HG03039 (cell line): ENCODE measurements around the gene SNRPD3.

Experiments used
- ATAC-seq: cut with Tn5 transposase; IDR thresholded peaks from one replicate; pipeline ENCODE4 v1.9.1; 2021; ENCODE audit warnings: mild to moderate bottlenecking, moderate library complexity; ENCODE audit not compliant: unreplicated experiment

Gene SNRPD3

DNA sequence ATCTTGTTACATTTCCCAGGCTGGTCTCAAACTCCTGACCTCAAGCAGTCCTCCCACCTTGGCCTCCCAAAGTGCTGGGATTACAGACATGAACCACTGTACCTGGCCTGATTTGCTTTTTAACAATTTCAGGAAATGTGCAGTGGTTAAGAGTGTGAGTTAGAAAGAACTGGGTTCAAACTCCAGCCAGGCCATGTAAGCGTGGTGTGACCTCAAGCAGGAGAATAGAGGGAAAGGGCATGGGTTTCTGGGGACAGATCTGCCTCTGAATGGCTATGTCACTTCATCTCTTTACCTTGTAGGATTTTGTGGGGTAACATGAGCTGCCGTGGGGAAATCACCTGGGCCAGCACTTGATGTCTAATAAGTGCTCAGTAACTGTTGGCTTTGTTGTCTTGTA, 9.3 kb downstream of the SNRPD3 start:
- no peak for ATAC-seq

DNA sequence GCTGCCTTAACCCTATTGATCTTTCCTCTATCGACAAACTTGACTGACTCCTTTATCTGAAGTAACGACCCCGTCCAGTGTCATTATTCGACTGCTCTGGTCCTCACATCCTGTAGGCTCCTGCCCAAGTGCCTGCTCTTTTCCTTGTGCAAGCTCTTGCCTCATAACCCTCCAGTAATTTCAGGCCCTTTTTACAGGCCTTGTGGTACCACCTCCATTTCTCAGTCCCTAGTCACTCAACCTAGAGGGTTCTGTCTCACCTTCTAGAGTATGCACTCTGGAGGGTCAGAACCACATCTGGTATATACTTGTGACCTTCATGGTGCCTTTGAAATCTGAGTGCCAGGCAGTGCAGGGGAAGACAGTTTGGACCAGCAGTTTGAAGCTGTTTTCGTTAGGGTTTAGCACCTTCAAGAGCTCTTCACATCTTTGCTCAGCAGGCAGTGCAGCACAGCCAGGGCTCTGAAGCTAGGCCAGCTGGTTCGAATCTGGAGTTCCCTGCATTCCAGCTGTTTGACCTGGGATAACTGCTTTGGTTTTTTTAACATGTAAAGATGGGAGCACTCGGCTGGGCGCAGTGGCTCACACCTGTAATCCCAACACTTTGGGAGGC, 11.2 kb downstream of the SNRPD3 start:
- no peak for ATAC-seq

DNA sequence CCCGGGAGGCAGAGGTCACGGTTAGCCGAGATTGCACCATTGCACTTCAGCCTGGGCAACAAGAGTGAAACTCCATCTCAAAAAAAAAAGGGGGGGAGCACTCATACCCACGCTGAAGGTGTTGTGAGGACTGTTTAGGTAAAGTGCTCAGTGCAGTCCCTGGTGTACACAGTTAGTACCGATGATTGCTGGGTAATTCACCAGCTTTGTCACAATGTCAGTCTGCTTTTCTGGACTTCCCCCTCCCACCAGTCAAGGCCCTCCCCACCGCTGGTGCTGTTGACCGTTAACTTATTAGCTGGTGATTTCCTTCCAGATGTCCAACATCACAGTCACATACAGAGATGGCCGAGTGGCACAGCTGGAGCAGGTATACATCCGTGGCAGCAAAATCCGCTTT, 11.9 kb downstream of the SNRPD3 start:
- no peak for ATAC-seq

DNA sequence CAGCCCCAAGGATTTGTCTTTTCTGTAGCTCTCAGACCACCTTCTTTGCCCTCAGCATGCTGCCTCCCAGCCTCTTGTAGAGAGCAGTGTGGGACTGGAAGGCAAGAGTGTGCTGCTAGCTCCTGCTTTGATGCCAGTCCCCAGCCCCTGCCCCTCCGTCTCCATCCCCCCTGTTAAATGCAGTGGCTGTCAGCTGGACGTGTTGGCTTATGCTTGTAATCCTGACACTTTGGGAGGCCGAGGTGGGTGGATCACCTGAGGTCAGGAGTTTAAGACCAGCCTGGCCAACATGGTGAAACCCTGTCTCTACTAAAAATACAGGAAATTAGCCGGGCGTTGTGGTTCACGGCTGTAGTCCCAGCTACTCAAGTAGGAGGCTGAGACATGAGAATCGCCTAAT, 15.5 kb downstream of the SNRPD3 start:
- ATAC-seq, result no peak

DNA sequence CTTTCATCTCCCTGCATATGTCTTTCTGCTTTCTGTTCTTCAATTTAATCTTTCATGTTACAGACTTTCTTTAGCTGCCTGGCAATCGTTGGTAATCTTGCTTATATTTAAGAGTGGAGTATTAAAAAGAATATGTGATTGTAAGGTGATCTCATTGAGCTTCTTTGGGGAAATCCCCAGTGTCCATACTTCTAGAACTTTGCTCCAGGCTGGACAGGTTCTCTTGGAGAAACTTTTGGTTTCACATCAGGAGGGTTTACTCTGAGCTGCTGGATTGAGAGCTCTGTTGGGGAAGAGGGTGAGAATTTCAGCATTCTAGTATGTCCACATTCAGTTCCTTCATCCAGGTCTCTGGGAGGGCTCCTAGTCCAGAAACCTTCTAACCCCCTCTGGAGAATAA, 21.0 kb downstream of the SNRPD3 start:
- ATAC-seq, result no peak

DNA sequence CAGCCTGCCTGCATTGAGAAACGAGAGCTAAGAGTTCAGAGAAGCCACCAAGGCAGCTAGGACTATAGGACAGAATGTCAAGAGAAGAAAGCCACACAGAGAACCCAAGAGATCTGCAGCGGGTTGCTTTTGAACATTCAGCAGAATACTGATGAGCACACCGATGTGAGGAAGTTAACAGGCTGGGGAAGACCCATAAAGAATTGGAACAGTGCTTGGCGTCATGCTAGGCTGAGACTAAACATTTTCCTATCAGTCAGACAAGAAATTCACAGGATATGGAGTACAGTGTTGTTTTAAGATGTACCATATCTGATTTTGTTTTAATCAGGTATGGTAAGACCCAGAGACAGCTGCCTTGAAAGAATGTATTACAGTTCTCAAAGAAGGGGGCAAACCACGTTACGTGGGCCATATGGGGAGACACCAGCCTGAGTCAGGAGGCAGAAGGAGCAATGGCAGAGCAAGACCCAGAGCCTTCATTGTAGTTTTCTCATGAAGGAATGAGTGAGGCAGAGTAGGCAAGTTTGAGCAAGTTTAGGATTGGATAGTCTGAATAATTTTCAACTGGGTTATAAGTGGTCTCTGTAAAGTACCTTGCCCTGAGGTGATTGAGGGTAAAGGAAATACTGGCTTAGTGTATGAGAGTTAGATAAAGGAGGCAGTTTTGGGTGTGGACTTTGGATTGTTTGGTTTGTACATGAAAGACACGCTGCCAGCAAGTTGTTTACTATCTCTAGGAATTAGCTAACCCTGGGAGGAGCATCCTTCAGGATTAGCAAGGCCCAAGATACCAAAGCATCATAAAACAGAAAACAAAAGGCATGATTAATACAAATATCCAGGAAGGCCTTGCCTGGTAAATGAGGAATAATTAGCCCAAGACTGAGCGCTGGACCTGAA, 22.8 kb downstream of the SNRPD3 start:
- ATAC-seq, result no peak

DNA sequence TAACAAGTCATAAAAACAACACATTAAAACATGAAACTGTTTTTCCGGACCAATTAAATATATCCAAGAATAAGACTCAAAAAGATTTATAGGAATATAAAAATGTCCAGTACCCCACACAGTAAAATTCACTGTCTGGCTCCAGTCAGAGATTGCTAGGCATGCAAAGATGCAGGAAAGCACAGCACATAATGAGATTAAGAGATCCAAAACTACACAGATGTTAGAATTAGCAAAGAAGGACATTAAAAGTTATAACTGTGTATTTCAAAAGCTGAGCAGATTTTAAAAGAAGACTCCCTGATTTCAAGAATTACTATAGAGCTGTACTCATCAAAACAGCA, 23.4 kb downstream of the SNRPD3 start:
- ATAC-seq, result no peak

DNA sequence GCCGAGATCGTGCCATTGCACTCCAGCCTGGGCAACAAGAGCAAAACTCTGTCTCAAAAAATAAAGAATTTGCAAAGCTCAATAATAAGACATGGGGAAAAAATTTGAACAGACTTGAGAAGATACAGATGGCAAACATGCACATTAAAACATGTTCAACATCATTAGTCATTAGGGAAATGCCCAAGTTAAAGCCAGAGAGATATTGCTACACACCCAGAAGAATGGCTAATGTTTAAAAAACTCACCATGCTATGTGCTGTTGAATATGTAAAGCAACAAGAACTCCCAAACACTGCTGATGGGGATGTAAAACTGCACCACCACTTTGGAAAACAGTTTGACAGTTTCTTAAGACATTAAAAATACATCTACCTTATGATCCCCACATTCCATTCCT, 24.5 kb downstream of the SNRPD3 start:
- no peak for ATAC-seq

DNA sequence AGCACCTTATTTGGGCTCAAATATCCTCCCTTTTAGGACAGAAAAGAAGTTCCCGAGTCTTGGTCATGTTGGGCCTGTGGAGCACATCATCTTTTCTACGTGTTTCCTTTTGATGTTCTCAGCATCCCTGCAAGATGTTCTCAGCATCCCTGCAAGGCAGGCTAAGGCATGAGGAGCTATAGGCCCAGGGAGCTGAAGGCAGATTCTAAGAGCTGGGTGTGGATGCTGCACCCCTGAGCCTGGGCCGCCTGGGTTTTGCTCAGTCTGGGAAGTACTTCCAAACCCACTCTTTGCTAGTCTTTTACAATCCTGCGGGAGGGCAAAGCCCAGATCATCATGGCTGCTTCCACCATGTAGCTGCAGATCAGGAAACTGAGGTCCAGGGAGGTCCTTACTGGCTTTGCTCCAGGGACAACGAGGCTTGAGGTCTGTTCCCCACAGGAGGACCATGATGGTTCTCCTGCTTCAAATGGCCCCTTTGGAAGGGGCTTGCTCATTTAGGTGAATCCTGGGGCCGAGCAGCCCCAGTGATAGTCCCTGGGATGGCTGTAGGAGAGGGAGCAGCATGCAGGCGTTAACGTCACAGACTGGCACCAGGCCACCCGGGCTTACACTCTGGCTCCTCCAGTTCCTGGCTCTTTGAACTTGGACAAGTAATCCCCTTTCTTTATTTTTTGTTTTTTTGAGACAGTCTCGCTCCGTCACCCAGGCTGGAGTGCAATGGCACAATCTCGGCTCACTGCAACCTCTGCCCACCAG, 26.4 kb downstream of the SNRPD3 start:
- ATAC-seq, result no peak

DNA sequence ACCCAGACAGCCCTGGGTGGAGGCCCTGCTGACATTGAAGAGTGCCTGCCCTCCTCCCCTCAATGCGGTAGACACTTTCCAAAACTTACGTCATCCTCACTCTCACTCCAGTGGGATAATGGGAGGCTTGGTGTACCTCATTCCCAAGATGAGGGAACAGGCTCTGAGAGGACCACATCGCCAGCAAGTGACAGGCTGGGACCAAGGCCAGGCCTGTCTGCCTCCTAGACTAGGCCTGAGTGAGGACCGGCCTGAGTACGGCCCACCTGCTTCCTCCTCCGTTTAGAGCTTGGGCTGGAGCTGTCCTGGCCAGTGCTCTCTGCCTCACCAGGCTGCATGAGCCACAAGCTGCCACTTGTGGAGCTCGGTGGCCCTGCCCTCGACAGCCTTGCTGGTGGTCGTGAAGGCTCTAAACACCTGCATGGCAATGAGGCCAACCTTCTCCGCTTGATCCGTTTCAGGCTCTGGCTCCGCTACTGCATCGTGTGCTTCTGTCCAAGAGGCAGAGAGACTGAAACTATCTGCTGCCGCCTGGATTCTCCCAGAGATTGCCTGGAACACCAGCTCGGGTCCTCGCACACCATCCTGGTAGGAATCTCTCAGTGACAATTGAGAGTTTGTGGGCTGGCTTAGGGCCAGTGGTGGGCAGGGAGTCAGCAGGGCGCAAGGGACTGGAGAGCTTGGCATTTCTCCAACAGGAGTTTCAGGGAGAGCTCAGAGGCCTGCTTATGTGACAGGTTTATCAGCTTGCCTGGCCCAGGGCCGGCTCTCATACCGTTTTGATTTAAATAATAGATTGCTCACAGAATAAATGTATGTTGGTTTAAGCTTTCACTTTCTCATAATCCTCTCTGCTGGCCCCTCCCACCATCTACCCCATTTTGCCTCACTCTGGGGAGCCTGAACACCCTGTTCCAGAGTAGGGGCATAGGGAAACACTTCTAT, 27.7 kb downstream of the SNRPD3 start:
- no peak for ATAC-seq

DNA sequence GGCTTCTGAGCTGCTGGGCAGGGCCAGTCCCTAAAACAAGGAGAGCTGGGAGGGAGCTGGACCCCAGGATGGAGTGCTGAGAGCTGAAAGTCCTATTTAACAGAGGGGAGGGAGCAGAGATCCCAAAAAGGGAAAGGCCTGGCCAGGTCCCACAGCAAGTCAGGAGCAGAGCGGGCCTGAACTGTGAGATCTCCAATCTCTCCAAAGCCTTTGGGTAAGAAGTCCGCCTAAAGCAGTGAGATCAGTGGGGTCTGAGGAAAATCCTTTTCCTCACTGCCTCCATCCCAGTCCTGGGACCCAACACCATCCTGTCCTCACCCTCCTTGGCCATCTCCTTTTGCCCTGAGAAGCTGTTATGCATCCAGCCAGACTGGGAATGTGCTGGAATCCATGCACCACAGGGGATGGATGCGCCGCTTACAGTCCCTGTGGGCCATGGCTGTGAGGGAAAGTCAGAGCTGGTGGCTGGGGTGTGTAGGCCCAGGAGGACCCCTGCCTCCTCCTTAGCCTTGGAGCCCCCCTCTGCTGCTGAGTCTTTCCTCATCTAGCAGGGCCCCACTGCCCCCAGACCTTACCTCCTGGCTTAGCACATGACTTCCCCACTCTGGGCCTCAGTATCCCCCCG, 28.5 kb downstream of the SNRPD3 start:
- ATAC-seq, result no peak

DNA sequence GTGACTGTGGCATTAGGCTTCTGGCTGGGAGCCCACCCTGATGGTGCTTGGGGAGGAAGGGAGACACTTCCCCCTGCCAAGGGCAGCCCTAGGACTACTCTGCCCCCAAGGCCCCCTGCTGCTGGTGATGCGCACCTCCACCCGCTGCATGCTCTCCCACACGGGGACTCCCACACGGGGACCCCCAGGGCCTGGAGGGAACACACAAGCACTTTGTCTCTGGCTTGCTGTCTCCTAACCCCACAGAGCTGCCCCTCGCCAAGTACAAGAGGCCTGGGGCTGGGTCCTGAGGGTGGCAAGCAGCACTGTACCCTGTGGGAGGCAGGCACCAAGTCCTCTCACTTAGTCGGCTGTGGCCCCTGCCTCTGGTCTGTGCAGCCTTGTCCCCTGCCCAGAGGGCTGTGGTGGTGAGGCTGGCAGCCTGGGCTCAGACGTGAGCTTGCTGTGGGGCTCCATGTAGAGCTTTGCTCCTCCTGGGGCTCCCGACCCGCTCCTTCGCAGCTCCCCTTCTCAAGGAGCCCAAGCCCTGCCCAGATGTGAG, 29.1 kb downstream of the SNRPD3 start:
- no peak for ATAC-seq

DNA sequence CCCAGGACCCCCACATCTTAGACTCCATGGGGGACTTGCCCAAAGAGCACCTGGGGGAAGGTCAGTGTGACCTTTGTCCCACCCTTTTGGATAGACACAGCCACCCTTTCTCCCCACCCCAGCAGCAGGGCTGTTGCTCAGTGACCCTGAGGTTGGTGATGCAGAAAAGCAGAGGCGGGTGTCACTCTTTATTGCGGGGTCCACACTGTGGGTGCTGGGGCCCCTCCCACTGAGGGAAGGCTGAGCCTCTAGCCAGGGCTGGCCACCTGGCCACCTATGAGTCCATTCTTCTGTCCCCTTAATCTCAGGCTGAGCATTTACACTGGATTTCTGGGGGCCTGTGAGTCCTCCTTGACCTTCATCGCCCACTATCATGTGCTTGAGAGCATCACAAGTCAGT, 29.7 kb downstream of the SNRPD3 start:
- no peak for ATAC-seq

DNA sequence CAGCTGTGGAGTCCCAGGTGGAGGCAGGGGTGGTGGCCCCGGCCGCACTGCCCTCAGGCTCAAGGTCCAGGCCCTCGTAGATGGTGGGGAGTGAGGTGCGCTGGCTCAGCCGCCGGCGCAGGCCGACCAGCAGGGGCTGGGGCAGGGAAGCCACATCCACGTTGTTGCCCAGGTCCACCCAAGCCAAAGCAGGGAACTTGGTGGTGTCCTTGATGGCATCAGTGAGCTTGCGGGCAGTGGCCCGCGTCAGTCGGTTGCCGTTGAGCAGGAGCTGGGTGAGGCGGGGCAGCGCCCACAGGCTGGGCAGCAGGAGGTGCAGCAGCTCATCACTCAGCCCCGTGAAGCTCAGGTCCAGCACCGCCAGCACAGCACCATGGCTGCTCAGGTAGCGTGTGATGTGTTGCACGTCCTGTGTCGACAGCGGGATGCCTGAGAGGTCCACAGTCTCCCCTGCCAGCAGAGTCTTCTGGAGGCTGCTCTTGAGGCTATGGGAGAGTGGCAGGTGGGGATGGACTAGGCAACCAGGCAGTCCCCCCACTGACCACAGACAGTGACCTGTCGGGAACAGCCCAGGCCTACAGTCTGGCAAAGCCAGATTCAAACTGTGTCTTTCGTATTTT, 30.2 kb downstream of the SNRPD3 start:
- ATAC-seq, result no peak

DNA sequence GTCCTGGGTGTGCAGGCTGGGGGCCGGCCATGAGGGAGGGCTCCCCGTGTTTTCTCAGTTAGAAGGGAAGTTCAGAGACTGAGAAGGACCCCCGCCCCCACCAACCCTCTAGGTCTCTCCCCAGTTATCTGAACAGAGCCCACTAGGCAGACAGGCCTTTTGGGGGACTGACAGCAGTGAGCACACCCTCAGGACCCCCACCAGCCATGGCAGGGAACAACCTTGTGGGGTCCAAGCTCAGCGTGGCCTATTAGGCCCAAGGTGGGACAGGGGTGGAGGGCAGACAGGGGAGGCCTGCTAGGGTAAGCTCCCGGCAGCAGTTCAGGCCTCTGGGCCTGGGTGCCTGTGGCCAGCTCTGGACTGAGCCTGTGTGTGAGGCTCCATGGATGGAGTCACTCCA, 31.5 kb downstream of the SNRPD3 start:
- no peak for ATAC-seq

DNA sequence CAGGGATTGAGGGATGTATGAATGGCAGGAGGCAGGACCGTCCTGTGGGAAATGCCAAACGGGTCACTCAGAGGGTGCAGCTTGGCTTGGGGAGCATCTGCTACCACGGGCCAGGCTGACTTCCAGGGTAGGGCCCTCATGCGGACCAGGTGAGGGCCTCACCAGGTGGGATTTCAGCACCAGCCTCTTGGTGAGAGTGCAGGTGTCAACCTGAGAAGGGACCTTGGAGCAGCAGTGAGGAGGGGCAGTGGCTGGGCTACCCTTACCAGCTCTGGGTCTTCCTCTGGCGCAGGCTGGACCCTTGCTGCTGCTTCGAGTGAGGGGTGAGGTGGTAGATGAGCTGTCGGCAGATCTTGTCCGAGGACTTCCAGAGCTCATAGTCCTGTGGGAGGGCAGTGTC, 32.1 kb downstream of the SNRPD3 start:
- ATAC-seq, result no peak

DNA sequence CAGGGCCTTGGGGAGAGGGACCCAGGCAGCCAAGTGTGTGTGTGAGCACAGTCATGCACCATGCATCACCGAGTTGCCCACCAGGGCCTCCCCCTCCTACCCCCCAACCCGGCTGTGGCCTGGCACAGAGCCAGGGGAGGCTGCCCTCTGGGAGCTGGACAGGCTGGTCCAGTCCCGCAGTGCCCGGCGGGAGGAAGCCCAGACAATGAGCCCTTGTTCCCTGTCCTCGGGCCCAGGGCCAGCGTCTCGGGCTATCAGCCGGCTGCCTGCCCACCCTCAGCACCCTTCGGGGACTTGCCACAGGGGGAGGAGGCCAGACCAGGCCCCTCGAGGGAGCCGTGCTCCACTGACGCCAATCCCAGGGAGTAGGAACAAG, 32.6 kb downstream of the SNRPD3 start:
- ATAC-seq, result no peak

DNA sequence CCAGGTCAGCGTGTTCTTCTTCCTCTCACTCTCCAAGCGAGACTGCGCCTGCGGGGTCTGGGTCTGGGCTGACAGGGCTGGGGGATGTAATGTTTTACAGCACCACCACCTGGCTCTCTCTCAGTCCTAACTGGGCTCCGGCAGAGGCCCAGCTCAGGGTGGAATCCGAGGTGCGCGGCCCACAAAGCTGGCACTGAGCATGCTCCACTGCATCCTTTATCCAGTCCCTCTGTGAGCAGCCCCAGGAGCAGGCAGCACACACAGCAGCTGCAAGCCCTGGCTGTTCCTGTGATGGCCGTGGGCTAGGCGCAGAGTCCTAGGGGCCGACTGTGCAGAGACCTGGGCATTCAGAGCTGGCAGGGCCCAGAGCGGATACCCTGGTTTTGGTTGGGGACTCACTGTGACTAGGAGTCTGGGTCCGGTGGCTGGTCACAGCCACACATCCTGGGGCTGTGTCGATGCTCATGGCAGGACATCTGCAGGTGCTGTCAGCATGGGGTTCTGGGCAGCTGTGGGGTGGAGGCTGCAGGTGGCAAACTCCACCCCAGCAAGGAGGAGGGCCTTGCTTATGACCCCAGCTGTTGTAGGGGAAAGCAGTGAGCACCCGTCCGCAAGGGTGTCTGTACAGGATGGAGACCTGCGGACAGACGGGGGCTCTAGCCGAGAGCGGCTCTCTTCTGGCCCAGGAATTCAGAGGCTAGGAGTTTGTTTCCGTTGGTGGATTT, 33.1 kb downstream of the SNRPD3 start:
- no peak for ATAC-seq

DNA sequence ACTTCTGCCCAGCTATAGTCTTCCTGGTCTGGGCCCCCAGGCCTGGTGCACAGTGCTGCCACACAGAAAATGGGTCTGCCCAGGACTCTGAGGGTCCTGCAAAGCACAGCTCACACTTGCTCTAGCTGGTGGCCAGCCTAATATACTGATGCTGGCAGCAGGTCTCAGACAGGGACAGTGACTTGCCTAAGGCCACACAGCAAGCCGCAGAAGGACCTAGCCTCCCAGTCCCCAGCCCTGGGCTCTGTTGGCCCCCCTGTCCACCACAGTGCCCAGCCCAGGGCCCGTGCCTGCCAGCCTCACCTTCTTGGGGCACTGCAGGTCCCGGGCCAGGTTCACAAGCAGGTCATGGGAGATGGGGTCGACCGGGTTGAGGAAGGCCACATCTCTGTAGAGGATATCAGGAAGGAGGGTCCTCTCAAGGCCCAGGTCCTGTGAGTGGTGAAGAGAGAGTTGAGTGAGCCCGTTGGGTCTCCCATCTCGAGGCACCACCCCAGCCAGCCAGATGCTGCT, 33.8 kb downstream of the SNRPD3 start:
- no peak for ATAC-seq
